GM18517 (cell line): ENCODE results near the gene TAF10.

Experiments used
- ATAC-seq: cut with Tn5 transposase; IDR thresholded peaks from one replicate; pipeline ENCODE4 v1.9.1; 2021; ENCODE audit warnings: mild to moderate bottlenecking, moderate library complexity; ENCODE audit not compliant: unreplicated experiment

Gene TAF10

DNA sequence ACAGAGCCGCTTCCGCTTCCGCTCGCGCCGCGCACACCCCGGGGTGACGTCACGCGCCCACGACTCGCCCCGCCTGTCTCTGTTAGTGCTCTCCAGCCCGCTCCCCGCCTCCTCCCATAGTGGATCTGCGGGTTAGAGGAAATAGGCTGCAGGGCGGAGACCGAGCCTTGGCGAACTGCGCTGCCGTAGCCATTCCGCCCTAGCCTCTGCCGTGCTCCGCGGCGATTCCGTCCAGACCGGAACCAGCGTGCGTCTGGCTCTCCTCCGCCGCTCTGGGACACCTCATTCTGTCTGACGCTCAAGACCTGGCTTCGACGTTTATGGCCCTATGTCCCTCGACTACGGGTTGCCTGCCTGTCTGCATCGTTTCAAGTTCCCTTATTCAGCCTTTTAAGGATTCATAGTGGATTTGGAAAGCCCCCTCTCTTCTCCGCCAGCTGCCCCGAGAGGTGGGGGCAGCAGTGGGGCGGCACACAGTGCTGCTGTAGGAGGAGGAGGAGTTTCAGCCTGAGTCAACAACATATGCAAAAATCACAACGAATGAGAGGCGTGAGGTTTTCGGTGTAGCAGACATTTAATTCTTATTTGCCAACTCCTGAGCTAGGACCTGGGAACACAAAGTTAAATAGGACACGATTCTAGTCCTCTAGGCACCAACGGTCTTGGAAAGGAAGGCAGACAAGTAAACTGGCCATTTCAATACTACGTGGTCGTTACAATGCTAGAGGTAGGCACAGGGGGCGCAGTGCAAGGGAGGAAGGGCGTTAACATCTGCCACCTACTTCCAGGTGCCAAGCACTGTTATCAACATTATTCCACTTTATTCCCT lies at the start of gene TAF10:
TSS of gene TAF10 (minus strand) at position 4 of the 829 bp plus-strand sequence. CDS start 27 bp downstream, outside the sequence.
- peak; percentile 82 for ATAC-seq

DNA sequence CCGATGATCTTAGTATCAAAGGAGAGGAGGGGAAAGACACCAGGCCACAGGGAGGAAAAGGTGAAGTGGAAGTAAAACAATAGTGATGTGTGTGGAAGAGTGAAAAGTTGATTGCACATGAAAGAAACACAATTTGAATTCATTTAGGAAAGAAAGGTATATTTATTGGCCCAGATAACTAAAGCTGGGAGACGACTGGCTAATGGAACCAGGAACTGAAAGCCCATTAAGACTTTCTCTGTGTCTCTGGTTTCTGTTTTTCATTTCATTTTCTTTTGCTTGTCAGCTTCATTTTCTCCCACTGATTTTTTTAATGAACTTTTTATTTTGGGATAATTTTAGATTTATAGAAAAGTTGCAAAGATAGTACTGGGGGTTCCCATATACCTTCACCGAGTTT lies 48.7 kb upstream of the TAF10 start:
- ATAC-seq, result no peak

DNA sequence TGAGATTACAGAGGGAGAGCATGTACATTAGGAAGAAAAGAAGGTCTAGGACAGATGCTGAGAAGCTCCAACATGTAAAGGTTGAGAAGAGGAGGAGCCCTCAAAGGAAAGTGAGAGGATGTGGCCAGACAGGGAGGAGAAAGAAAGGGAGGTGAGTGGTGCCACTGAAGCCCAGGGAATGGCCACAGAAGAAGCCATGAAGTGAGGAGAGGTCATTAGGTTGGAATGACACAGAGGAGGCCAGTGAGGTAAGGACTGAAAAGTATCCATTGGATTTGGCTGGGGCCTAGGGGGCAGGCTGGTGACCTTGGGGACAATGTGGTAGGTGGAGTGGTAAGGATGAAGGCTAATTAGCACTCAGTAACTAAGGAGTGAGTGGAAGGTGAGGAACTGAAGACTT lies 46.6 kb upstream of the TAF10 start:
- no peak for ATAC-seq

DNA sequence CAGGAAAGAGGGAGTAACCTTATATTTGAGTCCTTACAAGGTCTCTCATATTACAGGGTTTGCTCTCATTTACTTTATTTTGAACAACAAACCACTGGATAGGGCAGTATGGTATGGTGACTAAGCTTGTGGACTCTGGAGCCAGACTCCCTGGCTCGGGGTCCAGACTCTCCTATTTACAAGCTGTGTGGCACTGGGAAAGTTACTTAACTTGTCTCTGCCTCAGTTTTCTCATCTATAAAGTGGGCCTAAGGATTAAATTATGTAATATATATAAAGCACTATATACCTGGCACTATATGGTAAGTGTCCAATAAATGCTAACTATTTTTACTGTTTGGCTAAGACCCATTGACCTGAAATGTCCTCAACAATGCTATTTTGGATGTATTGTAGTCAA lies 45.3 kb upstream of the TAF10 start:
- ATAC-seq, result no peak

DNA sequence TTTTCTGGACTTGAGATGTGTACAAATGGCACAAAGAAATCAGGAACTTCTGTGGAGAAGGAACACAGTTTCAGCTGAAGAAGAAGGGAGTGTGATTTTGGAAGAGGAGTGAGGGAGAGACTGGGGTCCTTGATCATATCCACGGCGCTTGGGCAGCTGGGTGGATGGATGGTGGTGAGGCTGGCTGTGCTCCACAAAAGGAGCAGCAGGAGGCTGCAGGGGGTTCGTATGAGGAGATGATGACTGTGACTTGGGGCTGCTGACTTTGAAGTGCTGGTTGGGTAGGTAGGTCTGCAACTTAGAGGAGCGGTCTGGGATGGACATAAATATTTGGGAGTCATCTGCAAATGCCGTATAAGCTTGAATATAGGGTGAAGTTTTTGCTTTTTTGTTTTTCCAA lies 44.9 kb upstream of the TAF10 start:
- ATAC-seq, result no peak

DNA sequence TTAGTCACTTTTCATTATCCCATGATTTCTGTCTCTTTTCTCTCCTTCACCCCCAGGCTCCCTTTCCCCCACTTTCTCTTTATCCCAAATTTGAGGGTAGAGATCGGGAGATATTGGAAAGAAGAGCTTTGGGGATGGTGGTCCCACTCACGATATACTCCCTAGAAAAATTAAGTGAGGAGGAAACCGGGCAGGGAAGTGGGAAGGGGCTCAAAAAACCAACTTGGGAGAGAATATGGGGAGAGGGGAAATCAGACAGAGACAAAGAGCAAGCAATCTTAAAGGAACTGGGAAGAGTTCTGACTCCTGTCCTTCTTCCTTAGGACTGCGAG lies 44.5 kb upstream of the TAF10 start:
- ATAC-seq, result no peak

DNA sequence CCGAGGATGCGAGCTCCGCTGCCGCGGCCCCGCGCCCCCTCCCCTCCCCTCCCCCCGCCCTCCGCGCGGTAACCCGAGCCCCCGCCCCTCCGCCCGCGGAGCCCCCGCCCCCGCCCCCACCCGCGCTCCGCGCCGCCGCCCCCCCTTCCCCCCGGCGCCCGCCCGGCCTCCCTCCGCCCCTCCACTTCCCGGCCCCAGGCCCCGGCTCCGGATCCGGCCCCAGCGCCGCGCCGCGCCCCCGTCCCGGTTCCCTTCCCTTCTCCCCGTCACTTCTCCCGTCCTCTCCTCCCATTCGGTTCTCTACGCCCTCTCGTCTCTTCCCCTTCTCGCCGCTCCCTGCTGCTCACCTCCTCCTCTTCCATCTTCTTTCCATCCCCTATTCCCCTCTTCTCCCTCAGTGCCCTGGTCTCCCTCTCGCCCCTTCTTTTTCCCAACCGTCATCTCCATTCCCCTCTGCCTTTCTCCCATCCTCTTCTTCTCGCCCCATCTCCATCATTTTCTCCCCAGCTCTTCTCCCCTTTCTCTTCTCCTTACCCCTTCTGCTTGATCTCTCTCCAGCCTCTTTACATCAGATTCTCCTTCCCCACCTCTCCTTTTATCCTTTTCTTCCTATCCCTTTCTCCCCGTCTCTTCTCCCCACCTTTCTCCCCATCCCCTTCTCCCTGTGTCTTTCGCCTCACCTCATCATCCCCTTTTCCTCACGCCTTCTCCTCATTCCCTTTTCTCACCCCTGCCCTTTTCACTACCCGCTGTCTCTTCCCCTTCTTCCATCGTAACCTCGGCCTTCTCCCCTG lies 44.0 kb upstream of the TAF10 start, which contains the start of gene DCHS1:
TSS of gene DCHS1 (minus strand) at position 20 of the 794 bp plus-strand sequence. CDS start 14,196 bp downstream, outside the sequence.
- ATAC-seq, result no peak

DNA sequence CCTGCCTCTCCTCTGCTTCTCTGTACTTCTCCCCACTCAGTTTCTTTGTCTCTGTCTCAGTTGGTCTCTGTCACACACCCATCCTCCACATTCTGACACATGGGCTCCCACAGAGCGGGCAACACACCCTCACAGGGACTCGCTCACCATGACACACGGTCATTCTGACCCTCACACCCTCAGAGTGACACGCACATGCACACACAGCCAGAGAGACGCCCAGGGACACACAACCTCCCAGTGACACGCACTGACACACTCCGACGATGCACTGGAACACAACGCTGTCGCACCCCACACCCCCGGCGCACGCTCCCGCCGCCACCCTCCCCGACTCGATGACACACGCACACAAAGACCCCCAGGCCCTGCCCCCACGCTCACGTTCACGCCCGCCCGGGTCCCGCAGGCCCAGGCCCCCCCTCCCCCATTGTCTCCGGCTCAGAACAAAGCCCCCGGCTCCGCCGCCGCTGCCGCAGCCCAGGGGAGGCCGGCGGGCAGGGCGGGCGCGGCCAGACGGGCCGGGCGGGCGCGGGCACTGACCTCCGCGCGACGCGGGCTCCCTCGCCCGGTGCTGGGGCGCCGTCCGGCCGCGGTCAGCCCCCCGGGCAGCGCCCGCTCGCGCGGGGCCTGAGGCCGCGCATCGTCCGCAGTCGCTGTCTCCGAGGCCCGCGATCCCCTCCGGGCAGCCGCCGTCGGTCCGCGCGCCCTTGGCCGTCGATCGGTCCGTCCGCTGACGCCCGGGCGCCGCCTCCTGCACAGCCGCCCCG lies 43.2 kb upstream of the TAF10 start:
- ATAC-seq, result no peak

DNA sequence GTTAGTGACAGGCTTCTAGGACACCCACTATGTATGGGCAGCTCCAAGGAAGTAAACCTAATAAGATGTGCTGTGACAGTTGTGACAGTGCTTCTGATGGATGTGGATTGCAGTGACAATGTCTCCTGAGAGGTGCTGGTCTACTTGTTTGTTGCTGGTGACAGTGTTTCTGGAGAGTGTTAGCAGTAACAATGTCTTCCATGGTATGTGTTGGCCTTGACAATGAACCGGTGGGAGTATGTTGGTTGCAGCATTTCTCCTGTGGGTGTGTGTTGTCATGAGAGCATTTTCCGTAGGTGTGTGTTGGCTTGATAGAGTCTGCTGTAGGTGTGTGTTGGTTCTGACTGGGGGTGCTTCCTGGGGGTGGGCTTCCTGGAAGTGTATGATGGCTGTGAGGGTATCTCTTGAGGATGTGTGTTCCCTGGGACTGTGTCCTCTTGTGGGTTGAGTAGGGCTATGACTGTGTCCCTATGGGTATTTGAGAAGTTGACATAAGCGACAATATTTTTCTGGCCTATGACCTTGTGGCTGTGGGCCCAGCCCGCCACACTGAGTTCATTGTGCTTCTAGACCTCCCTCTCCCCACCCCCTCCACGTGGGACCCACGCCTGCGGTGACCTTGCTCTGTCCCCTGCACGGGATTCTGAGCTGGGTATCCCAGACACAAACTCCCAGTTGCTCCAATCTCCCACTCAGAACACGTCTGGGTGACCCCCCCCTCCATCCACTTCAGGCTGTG lies 42.4 kb upstream of the TAF10 start:
- no peak for ATAC-seq

DNA sequence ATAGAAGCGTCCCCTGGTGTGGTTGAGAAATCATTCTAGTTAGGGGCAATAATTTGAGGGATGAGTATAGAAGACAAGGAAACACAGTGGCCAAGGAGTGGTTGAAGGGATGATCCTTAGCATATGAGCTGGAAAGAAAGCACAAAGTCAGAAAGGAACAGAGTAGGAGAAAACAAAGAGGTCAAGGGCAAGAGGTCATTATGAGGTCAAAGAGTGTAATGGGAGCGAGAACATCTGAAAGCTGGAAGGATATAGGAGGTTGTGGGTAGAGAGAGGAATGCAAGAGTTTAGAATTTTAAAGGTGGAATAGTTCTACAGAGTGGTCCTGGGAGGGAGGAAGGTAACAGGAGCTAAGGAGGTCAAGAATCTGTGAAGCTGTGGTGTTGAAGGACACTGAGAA lies 41.6 kb upstream of the TAF10 start:
- no peak for ATAC-seq

DNA sequence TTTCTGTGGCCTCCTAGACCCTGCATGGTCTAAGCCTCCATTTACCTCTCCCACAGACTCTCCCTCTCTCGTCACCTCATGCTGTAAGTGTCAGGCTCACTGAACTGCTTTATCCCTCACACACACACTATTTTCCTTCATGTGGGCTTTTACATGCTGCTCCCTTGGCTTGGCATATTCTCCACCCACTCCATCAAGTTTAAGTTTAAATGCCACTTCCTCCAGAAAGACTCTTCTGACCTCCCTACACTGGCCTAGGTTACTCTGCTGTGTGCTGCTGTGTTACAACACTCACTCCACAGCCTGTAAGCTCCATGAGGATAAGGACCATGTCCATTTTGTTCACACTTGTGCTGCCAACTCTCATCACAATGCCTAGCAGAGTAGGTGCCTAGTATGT lies 41.1 kb upstream of the TAF10 start:
- ATAC-seq, result no peak

DNA sequence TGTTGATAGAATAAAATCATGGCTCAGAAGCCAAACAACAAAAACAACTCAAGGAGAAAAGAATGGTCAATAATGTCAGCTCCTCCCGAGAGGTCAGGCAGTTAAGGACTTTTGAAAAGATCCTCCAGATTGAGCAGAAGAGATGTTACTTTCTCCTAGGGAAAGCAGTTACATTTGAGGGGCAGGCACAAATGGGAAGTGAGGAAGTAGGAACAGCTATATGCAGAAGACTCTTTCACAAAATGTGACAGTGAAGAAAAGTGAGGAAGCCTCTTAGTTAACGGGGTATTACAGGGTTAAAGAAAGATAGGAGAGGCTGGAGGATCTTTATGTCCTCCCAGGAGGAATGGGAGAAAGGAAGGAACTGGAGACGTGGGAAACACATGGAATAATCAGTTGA lies 40.2 kb upstream of the TAF10 start:
- no peak for ATAC-seq

DNA sequence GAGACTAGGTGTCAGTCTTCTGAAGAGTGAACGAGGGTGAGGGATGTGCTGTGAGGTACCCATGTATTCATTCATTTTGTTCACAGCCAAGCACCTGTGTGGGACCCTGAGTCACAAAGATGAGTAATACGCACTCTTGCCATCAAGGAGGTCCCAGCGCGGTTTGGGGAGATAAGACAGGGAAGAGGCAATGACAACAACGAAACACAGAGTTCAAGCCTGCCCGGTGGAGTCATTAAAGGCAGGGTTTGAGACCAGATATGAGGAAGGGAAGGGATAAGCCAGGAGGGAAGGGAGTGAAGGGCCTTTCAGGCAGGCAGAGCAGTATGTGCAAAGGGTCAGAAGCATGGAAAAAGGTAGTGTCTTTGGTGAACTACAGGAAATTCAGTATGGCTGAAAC lies 39.0 kb upstream of the TAF10 start:
- ATAC-seq, result no peak

DNA sequence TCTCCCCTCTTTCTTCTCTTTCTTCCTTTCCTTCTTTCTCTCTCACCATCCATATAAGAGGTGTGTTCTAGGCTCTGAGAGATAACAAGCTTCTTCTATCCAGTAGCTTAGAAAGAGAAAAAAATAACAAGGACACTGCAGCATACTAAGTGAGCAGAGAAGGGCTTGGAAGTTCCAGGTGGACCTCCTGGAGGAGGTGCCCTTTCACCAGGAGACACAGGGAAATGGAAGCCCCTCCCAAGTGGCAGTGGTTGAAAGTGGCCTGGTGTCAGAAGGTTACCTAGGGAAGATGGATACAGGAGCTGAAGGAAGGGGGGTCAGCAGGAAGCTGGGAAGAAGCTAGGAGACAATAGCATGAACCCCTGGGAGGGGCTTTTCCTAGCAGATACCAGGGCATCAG lies 38.1 kb upstream of the TAF10 start:
- ATAC-seq, result no peak

DNA sequence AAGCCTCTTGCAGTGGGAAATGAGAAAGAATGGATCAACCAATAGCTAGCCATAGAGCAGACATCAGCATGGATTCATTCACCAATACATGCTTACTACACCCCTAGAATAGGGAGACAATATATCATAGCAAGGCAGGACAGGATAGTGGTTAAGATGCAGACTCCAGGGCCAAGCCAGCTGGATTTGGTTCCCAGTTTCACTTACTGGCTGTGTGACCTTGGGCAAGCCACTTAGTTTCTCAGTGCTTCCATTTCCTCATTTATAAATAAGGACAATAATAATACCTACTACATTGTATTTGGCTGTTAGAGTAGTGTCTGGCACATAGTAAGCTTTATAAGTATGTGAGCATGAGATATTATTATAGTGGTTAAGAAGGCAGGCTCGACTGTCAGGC lies 36.5 kb upstream of the TAF10 start:
- no peak for ATAC-seq

DNA sequence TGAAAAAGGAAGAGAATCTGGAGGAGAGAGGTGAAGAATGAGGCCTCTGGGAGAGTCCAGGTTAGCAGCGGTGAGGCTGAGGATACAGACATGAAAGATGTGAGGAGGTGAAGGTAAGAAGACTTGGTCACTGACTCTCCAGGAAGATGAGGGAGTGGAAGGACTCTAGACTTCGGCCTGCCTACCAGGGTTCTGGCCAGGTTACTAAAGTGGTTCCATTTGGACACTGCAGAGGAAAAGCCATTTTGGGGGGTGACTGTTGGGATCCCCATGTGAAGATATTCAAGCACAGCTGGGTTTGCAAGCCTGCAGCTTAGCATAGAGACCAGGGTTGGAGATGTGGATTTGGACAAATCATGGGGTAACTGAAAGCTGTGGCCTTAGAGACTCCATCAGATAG lies 35.8 kb upstream of the TAF10 start:
- no peak for ATAC-seq

DNA sequence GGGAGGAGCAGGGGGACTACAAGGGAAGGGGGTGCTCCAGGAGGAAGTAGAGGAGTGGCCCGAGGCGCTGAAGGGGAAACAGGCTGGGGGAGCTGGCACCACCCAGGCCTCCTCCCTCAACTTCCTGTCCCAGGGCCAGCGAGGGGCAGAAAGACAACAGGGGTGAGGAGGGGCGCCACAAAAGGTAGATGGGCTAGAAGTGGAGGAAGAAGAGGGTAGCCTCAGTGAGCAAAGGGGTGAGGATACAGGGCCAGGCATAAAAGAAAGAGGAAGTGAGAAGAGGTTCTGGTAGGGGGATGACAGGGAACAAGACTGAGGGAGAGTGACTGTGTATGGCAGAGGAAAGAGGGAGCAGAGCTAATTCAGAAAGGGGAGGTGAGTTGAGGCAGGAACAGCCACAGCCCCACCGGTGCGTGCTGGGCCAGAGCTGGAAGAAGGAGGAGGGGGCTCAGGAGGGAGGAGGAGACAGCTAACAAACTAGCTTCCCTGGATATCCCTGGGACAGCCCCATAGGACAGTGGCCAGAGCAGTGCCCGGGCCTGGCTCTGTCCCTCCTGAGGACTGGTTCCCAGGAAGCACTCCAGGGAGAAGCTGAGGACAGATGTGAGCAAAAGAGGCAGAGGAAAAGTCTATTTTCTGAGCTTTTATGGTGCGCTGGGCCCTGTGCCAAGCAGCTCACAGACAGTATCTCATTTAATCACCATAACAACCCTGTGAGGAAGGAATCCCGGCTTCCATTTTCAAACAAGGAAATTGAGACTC lies 35.1 kb upstream of the TAF10 start:
- ATAC-seq, result peak; percentile 97

DNA sequence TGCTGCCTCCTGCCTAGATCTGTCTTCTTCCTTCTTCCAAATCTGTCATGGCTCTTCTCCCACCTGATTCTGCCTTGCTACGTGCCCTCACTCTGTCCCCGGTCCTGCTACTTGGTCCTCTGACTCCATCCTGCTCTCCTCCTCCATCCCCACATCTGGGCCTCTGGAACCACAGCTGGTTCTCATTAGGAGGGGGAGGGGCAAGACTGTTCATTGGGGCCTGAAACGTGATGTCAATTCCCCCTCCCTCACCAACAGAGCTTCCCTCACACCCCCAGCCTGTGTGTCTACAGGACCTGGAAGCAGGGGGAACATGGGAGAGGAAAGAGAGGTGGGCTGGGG lies 34.5 kb upstream of the TAF10 start:
- no peak for ATAC-seq

DNA sequence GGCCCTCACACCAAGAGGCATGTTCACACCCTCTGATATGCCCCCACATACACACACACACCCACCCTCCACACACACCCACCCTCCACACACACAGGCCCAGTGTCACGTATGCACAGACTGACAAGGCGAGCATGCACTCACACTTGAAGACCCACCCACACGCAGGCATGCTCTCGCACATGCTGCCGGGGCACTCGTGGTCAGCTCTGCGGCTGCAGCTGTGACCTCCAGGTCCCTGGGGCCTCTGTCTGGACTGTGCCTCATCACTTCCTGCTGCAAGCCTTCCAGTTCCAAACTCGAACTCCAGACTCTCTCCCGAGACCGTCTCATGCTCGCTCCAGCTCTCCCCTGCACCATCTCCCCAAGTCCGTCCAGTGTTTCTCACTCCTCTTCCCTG lies 34.1 kb upstream of the TAF10 start:
- no peak for ATAC-seq

DNA sequence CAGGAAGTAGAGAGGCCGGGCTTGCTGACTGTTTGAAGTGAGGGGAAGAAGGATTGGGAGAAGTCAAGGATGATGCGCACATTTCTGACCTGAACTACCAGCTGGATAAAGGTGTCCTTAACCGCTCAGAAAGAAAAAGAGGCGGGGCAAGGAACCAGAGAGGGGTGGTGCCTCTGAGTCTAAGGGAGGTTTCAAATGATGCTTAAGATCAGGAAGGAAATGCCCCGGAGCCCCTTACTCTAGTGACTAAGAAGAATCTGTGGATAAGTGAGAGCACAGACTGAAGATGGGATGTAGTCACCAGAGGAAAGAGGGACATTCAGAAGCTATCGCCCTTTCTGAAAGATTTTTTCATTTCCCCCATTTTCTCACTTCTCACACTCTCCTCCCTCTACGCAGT lies 30.9 kb upstream of the TAF10 start:
- no peak for ATAC-seq
